Hematopoietic multipotent progenitor cell treated with erythropoietin and hydrocortisone succinate and interleukin-3 and kit ligand, for 15 days (in vitro differentiated cells): Measurements from ENCODE around the gene CXorf66.
"Not testable (repeated sequence)": the region's sequence is repeated elsewhere in the genome, so short reads cannot be mapped to it uniquely, and the experiment has no call there.

Experiments
- DNase-seq: peaks from one replicate; pipeline ENCODE4 v3.0.0-alpha.2; 2015; ENCODE audit warnings: low spot score

CXorf66 gene

GRCh38 chrX:139965421-139965820 is at the start of gene CXorf66:
TSS of gene CXorf66 (minus strand) at chrX:139965521. CDS start at chrX:139965496, 25 bp downstream.
- DNase-seq: no peak

GRCh38 chrX:139982856-139983255 is 17.5 kb upstream of the CXorf66 start:
- no peak for DNase-seq

GRCh38 chrX:139974471-139974870 is 9.2 kb upstream of the CXorf66 start:
- DNase-seq: no peak

DNA sequence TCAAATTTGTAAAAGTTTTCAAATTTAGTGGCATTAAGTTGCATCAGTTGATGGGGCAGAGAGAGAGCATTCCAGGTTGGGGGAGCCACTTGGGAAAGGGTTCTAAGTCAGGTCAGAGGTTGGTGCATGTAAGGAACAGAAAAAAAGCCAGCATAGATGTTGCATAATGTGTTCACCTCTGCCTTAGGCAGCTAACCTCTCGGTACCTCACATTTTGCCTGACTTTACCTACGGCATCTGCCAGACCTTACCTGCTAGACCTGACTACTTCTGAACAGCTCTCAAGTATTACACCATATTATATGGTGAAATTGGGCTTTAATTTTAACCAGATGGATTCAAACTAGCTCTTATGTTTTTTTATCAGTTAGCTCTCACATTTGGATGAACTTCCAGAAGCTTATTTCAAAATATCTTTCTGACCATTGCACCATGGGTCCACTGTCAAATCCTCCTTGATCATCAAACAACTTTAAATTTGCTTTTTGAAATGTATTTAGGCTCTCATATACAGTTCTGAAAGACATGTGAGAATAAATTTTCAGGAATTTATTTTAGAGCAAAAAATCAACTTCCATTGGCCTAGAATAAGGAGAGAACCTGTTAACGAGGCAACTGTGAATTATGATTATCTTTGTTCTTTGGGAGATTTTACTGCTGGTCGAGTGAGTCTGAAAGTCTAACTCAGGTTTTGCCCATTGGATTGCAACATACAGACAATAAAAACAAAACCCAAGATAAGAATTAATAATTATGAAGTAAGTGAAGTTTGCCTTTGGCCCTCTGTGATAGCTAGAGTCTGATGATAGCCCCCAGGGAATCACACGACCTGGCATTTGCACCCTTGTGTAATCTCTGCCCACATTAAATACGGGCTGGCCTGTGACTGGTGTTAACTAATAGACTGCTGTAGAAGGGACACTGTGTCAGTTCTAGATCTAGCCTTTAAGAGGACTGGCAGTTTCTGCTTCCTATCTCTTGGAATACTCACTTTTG is 7.6 kb upstream of the CXorf66 start:
- DNase-seq: no peak

- no peak for DNase-seq
These were observed 6.8 kb upstream of the CXorf66 start for GRCh38 chrX:139972113-139972512.

DNA sequence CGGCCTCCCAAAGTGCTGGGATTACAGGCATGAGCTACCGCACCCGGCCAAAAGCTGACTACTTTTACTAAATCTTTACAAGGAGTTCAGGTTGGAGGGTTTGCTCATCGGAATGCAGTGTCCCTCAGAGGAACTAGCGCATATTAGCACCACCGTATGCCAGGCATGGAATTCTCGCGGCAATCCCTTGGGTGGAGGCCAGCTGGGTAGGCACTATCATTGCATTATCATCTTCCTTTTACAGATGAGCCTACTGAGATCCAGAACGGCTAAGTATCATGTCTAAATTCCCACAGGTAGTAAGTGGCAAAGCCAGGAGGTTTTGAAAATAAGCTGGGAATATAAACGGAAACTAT is 6.1 kb upstream of the CXorf66 start:
- DNase-seq: no peak

DNA sequence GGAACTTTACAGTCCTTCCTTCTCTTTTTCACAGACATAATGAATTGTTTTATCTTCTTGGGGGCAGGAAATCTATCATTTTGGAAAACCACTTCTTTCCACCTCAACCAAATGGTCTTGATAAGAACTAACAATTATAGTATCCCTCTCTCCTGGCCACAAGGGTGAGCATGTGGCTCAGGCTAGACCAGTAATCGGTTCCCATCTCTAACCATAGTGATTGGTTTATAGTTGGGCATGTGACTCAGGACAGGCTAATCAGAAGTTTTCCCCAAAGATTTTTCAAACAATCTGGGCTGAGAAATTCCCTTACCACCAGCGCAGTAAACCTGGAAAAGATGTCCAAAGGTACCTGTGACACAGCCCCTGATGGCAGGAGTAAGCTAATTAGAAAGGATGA is 4.0 kb upstream of the CXorf66 start:
- no peak for DNase-seq

DNA sequence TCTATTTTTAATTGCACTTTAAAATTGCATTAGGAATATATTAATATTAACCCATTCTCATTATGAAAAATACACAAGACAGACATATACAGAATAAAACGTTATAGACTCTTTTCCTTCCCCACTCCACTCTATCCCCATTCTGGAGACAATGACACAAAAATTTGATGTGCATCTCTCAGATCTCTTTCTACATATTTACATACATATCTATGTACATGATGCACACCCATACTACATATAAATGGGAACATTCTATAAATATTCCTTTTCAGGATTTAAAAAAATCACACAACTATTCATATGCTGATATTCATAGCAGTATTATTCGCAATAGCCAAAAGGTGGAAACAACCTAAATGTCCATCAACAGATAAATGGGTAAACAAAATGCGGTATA is 2.4 kb upstream of the CXorf66 start:
- no peak for DNase-seq

- DNase-seq: no peak
These were observed 2.0 kb upstream of the CXorf66 start for GRCh38 chrX:139967300-139967699.

- DNase-seq: not testable (repeated sequence)
These were observed 838 bp upstream of the CXorf66 start for GRCh38 chrX:139966159-139966558.

- not testable (repeated sequence) for DNase-seq
These were observed 4.2 kb downstream of the CXorf66 start for GRCh38 chrX:139961091-139961490.

GRCh38 chrX:139949703-139950102 is 15.6 kb downstream of the CXorf66 start:
- no peak for DNase-seq

DNA sequence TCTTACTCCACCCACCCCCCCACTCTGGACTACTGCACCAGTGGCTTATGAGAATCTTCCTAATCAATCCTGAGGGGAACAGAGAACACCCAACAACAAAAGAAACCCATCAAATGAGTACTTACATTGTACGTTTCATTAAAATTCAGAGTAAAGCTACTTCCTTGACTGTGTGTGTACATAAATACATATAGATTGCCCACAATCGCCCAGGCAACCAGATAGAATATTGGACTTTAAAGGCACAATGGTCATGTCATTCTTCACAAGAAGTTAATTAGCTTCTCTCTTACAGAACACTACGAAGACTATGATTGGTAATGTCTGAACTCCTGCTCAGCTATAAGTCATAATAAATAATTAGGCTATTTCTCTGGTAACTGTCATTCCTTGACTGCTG is 20.2 kb downstream of the CXorf66 start:
- DNase-seq: no peak

DNA sequence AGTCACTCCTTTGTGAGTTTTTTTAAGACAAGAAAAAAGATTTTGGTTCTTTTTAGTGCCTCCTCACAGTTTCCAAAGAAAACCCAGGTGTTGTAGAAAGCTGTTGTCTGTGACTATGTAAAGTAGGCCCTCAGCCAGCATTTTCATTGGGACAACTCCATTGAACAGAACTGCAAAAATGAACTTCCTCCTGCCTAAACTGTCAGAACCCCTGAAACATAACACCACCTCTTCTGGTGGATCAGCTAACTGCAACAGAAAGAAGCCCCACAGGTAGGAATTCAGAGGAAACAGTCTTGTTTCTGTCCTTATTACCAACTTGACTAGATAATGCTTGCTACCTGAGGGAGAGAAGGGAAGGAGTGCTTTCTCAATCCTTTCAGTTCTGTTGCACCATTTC is 29.1 kb downstream of the CXorf66 start:
- DNase-seq: no peak

GRCh38 chrX:139933904-139934303 is 31.4 kb downstream of the CXorf66 start:
- DNase-seq: no peak

- peak; percentile 66 for DNase-seq
These were observed 32.2 kb downstream of the CXorf66 start, which contains the start of gene ATP11C for GRCh38 chrX:139932901-139933796. TSS of gene ATP11C (minus strand) at chrX:139933053. CDS start at chrX:139932042, 1,011 bp downstream.

DNA sequence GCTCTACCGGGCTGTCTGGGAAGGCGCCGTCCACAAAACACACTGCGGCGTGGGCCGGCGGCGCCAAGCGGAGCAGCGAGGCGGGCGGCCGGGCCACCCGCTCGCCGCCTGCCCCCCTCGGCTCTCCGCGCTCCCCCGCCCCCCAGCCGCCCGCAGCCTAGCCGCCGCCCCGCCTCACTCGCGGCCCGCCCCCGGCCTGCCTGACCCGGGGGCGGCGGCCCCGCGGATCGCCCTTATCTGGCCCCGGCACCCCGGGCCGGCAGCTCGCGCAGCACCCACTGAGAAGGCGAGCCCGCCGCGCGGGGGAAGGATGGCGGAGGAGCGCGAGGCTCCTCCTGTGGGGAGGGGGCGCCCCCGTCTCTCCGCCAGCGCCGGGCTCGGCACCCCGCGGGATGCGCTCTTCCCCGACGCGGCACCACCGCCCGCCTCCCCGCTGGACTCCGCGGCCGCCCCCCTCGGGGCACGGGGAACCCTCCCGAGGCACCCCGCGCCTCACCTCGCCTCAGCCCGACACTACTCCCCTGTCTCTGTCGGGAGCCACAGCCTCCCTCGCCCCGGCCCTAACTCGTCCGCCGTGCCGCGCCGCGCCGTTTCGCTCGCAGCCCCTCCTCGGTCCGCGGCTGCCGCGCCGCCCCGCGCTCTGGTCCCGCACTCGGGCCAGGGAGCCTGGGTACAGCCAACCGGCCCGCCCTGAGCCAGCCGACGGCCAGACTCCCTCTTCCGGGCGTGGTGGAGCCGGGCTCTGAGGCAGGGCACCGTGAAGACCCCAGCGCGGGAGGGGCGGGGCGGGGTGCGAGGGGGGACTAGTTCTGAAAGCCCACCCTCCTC is 33.0 kb downstream of the CXorf66 start:
- DNase-seq: peak; percentile 57

GRCh38 chrX:139931646-139932072 is 33.7 kb downstream of the CXorf66 start:
- DNase-seq: no peak

DNA sequence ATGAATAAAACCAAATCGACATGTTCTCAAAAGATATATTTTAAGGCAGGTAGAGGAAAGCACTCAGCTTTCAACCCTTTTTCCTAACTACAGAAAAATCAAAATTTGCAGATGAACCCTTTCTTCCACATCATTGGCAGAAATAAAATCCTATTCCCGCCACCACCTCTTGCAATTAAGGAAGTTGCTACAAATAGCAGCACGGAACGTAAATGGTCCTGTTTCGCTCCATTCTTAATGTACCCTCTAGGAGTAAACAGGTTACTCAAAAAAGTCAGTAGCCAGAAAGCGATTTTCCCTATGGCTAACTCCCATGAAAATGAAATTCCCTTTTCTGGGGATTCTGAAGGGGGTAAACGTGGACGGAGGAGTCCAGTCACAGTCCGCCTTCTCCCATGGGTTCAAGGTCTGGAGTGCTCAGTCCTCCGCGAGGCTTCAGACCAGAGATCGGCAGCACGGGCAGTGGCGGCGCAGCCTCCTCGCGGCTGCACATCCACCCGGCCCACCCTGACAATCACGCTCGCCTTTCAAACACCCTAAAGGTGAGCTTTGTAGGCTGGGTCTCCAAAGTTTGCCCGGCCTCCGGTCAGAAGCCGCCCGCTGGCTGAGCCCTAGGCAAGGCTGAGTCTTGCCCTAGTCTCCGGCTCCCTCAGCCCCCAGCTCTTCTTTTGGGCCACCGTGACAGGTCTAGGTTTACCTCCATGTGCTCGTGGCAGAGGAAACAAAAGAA is 34.2 kb downstream of the CXorf66 start:
- peak; percentile 2 for DNase-seq

DNA sequence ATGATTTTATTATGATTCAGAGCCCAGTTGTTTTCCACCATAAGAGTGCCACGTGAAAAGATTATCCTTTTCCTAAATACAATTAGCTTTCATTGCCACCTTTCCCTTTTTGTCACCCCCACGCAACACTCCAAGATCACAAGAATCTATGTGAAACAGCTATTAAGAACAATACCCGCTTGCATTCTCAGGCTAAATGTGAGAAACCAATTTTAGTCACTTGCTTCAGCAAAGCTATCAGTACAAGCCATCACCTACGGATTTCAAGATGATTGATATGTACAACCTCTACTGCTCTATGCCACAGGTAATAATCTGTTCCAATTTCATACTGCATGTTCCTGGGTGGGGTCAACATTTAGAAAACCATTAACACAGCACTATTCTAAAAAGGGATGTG is 34.9 kb downstream of the CXorf66 start:
- no peak for DNase-seq

DNA sequence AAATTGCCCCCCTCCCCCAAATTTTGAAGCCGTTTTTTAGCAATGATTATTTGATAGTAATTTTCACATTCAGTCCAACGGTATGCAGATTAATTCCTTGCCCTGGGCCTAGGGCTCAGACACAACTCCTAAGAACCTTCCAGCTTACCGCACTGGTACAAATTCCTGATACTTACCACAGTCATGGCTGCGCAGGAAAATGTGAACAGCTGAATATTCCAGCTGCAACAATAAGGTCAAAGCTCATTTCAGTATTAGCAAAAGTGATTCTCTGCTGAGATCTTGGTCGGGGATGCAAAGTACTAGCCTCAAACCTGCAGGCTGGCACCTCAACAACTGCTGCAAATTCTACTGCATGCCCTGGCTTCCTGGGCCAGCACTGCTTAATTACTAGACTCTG is 35.4 kb downstream of the CXorf66 start:
- no peak for DNase-seq
